IMR-90 (cell line): Measurements from ENCODE around the gene CCDC167. TPM values are rescaled to one million over a fixed set of nuclear protein-coding genes. Genes with fewer than 3 reads are reported as not detected.

Source experiments
- ATAC-seq: fragments of 200-7000 bp; cut with Tn5 transposase; 2 replicates; pipeline ENCODE4 v1.9.1; 2020; ENCODE audit warnings: low read depth, mild to moderate bottlenecking, moderate library complexity
- Bru-seq: library from RNA; stranded (reverse); fragments of 400-500 nt; gene quantifications from one replicate; lab custom pipeline; 2021; lab: Mats Ljungman, UMichigan
- BruChase-seq, 2 experiments: library from RNA; stranded (reverse); fragments of 400-500 nt; gene quantifications; one replicate each; lab custom pipeline; 2021; lab: Mats Ljungman, UMichigan
- BruUV-seq: library from RNA; stranded (reverse); fragments of 400-500 nt; replicated peaks from 2 replicates; lab custom pipeline; 2021; lab: Mats Ljungman, UMichigan
- CTCF ChIA-PET: fragments of 300-600 bp; formaldehyde crosslinking; extraction: SDS; loops from one replicate; lab custom pipeline; 2021; ENCODE audit warnings: antibody characterized with exemption; lab: Yijun Ruan, JAX
- POLR2A ChIA-PET: fragments of 300-600 bp; sonication (Branson Sonifier 250); formaldehyde crosslinking; loops from one replicate; lab custom pipeline; 2022; ENCODE audit warnings: antibody characterized with exemption; ENCODE audit not compliant: unreplicated experiment; lab: Charles Lee
- DNase-seq: peaks from one replicate; pipeline ENCODE4 v3.0.0; 2013
- H2AFZ ChIP-seq: replicated peaks from 2 replicates; pipeline ENCODE3; 2013; ENCODE audit warnings: low read length, mild to moderate bottlenecking; ENCODE audit not compliant: poor library complexity
- H2AK5ac ChIP-seq: 2 replicates; pipeline ENCODE4 v1.6.1; 2013; ENCODE audit warnings: low read depth, low read length, inconsistent platforms
- H2AK9ac ChIP-seq: replicated peaks from 2 replicates; pipeline ENCODE3; 2013; ENCODE audit warnings: mild to moderate bottlenecking, low read depth, low read length, moderate library complexity; ENCODE audit not compliant: poor library complexity
- H2BK120ac ChIP-seq: 2 replicates; pipeline ENCODE4 v1.6.1; 2013; ENCODE audit warnings: low read depth, low read length, inconsistent platforms
- H2BK15ac ChIP-seq: 3 replicates; pipeline ENCODE4 v1.6.1; 2013; ENCODE audit warnings: low read depth, low read length, inconsistent platforms
- H2BK20ac ChIP-seq: 2 replicates; pipeline ENCODE4 v1.6.1; 2013; ENCODE audit warnings: low read depth, mild to moderate bottlenecking, inconsistent platforms, low read length, moderate library complexity
- H2BK5ac ChIP-seq: 2 replicates; pipeline ENCODE4 v1.6.1; 2013; ENCODE audit warnings: mild to moderate bottlenecking, low read depth, low read length, inconsistent platforms; ENCODE audit not compliant: poor library complexity, severe bottlenecking
- H3K14ac ChIP-seq: replicated peaks from 2 replicates; pipeline ENCODE4 v1.6.1; 2013; ENCODE audit warnings: low read depth, low read length, inconsistent platforms
- H3K18ac ChIP-seq: 2 replicates; pipeline ENCODE4 v1.6.1; 2013; ENCODE audit warnings: low read depth, low read length, control low read depth
- H3K23ac ChIP-seq: 2 replicates; pipeline ENCODE4 v1.6.1; 2013; ENCODE audit warnings: low read depth, low read length, inconsistent platforms
- H3K27ac ChIP-seq: 2 replicates; pipeline ENCODE4 v1.5.1; 2013; ENCODE audit warnings: mild to moderate bottlenecking, control low read depth, low read length; ENCODE audit not compliant: insufficient read depth
- H3K27me3 ChIP-seq: 2 replicates; pipeline ENCODE4 v1.6.1; 2013; ENCODE audit warnings: low read length; ENCODE audit not compliant: control insufficient read depth, insufficient read depth
- H3K36me3 ChIP-seq: 2 replicates; pipeline ENCODE4 v1.6.1; 2013; ENCODE audit warnings: low read length, mixed read lengths; ENCODE audit not compliant: control insufficient read depth, insufficient read depth
- H3K4ac ChIP-seq: 2 replicates; pipeline ENCODE4 v1.6.1; 2013; ENCODE audit warnings: low read depth, low read length, inconsistent platforms
- H3K4me1 ChIP-seq: 2 replicates; pipeline ENCODE4 v1.6.1; 2013; ENCODE audit warnings: low read length, mixed read lengths; ENCODE audit not compliant: control insufficient read depth, insufficient read depth
- H3K4me2 ChIP-seq: 2 replicates; pipeline ENCODE4 v1.6.1; 2013; ENCODE audit warnings: low read depth, mild to moderate bottlenecking, control low read depth, low read length, moderate library complexity
- H3K4me3 ChIP-seq: 2 replicates; pipeline ENCODE4 v1.5.1; 2013; ENCODE audit warnings: low read depth, mild to moderate bottlenecking, control low read depth, low read length, moderate library complexity; ENCODE audit not compliant: insufficient read depth
- H3K56ac ChIP-seq: 2 replicates; pipeline ENCODE4 v1.6.1; 2013; ENCODE audit warnings: low read length, inconsistent platforms; ENCODE audit not compliant: insufficient read depth; ENCODE audit errors: extremely low read depth
- H3K79me1 ChIP-seq, 2 experiments: 2 replicates each; pipeline ENCODE4 v1.6.1; 2013; ENCODE audit warnings: low read length in 2 of 2, inconsistent platforms in 1 of 2, low read depth in 1 of 2
- H3K9ac ChIP-seq: 2 replicates; pipeline ENCODE4 v1.6.1; 2013; ENCODE audit warnings: low read depth, low read length, control low read depth
- H3K9me1 ChIP-seq: 2 replicates; pipeline ENCODE4 v1.6.1; 2013; ENCODE audit warnings: low read length, inconsistent platforms; ENCODE audit not compliant: insufficient read depth
- H3K9me3 ChIP-seq: 2 replicates; pipeline ENCODE4 v1.6.1; 2013; ENCODE audit warnings: low read length; ENCODE audit not compliant: control insufficient read depth, insufficient read depth
- H4K20me1 ChIP-seq: 2 replicates; pipeline ENCODE4 v1.6.1; 2013; ENCODE audit warnings: low read length, inconsistent platforms; ENCODE audit not compliant: insufficient read depth
- H4K5ac ChIP-seq: 2 replicates; pipeline ENCODE4 v1.6.1; 2013; ENCODE audit warnings: mild to moderate bottlenecking, low read depth, low read length, control low read depth
- H4K8ac ChIP-seq, 2 experiments: 2 replicates each; pipeline ENCODE4 v1.6.1; 2013; ENCODE audit warnings: low read depth in 2 of 2, low read length in 2 of 2, control low read depth in 1 of 2, inconsistent platforms in 1 of 2
- H4K91ac ChIP-seq: 2 replicates; pipeline ENCODE4 v1.6.1; 2013; ENCODE audit warnings: low read depth, low read length, inconsistent platforms; ENCODE audit not compliant: insufficient read depth
- BHLHE40 ChIP-seq: fragments of 150-350 bp; IDR thresholded peaks from 2 replicates; pipeline ENCODE4 v1.6.1; 2016; ENCODE audit warnings: mild to moderate bottlenecking, low read depth, low read length
- CEBPB ChIP-seq: IDR thresholded peaks from 2 replicates; pipeline ENCODE4 v1.6.1; 2012; ENCODE audit warnings: low read depth, low read length, improper control_type of control experiment
- FOS ChIP-seq: fragments of 150-350 bp; IDR thresholded peaks from 2 replicates; pipeline ENCODE4 v1.6.1; 2016; ENCODE audit warnings: low read depth, low read length
- MAZ ChIP-seq: IDR thresholded peaks from 2 replicates; pipeline ENCODE4 v1.6.1; 2012; ENCODE audit warnings: low read depth, mild to moderate bottlenecking, low read length, improper control_type of control experiment, moderate library complexity, borderline replicate concordance
- NFE2L2 ChIP-seq: fragments of 150-350 bp; IDR thresholded peaks from 2 replicates; pipeline ENCODE4 v1.6.1; 2016; ENCODE audit warnings: low read depth, mild to moderate bottlenecking, low read length
- POLR2A ChIP-seq: IDR thresholded peaks from 2 replicates; pipeline ENCODE4 v1.6.1; 2012; ENCODE audit warnings: mild to moderate bottlenecking, low read depth, low read length
- RCOR1 ChIP-seq: IDR thresholded peaks from 2 replicates; pipeline ENCODE4 v1.6.1; 2012; ENCODE audit warnings: mild to moderate bottlenecking, low read length, improper control_type of control experiment; ENCODE audit not compliant: insufficient replicate concordance
- WGBS, 2 experiments: methylation state at CpG; one replicate each; pipeline versions ENCODE4 v1.1.5 to v1.1.7; 2013; ENCODE audit warnings: missing lambda C conversion rate in 2 of 2; ENCODE audit not compliant: insufficient read length in 1 of 2; ENCODE audit errors: extremely low coverage in 2 of 2; 5-methylcytosine and 5-hydroxymethylcytosine counted together
- dilution Hi-C: fragments of 300-500 bp; cut with HindIII; formaldehyde crosslinking; loops from one replicate; pipeline ENCODE4 v1.14.3; 2018; ENCODE audit warnings: low sequenced_read_pairs; ENCODE audit not compliant: unreplicated experiment
- in situ Hi-C: fragments of 300-500 bp; cut with MboI; formaldehyde crosslinking; loops from 3 replicates; pipeline ENCODE4 v1.14.3; 2019; ENCODE audit warnings: low sequenced_read_pairs, inconsistent platforms, mixed read lengths
- intact Hi-C: fragments of 100-400 bp; cut with micrococcal nuclease; formaldehyde crosslinking; loops from 2 replicates; pipeline ENCODE4 v1.10.0; 2022
- long read RNA-seq: library from polyadenylated mRNA; unstranded; transcript quantifications from one replicate; pipeline ENCODE4 v2.0.0, GENCODE V29; 2021; ENCODE audit not compliant: unreplicated experiment
- polyA plus RNA-seq, 3 experiments: library from polyadenylated mRNA; depleted of rRNA; stranded (reverse); fragments of >200 nt; gene quantifications; 2 replicates each; pipeline ENCODE4 v1.2.3, GENCODE V29; 2012; ENCODE audit warnings: low replicate concordance in 1 of 3
- total RNA-seq: library from RNA; depleted of rRNA; stranded (reverse); fragments of >200 nt; gene quantifications from 2 replicates; pipeline ENCODE4 v1.2.3, GENCODE V29; 2012; rRNA removed
- TF ChIP-seq, protein P1 (sequence below): conservative IDR thresholded peaks from 2 replicates; pipeline ENCODE4 v1.5.1; 2012; ENCODE audit warnings: mild to moderate bottlenecking, low read depth, low read length, improper control_type of control experiment
- TF ChIP-seq, protein P2 (sequence below): fragments of 150-350 bp; IDR thresholded peaks from 2 replicates; pipeline ENCODE4 v1.6.1; 2017; ENCODE audit warnings: mild to moderate bottlenecking, antibody characterized with exemption, low read length, low read depth
- TF ChIP-seq, protein P3 (sequence below): fragments of 150-350 bp; IDR thresholded peaks from 2 replicates; pipeline ENCODE4 v1.6.1; 2016; ENCODE audit warnings: low read depth, mild to moderate bottlenecking, low read length, moderate library complexity, borderline replicate concordance

CCDC167 gene
- total RNA-seq = 35.8 and 59.4 TPM in 2 replicates
- polyA plus RNA-seq (2012; rRNA removed) = 78.2 and 96.8 TPM in 2 replicates
- polyA plus RNA-seq (2012; cell fraction: cytosol; rRNA removed) = 69.5 and 225 TPM in 2 replicates
- 17.6 and 35.1 TPM in 2 replicates for polyA plus RNA-seq (2012; cell fraction: nucleus; rRNA removed; ENCODE audit: low replicate concordance)
- Bru-seq, nascent RNA = percentile 47 among the genes with signal in this experiment
- percentile 42 among the genes with signal in this experiment for BruChase-seq, experiment 1, labeled RNA remaining after a 6-hour chase
- percentile 37 among the genes with signal in this experiment for BruChase-seq, experiment 2, labeled RNA remaining after a 2-hour chase
- long read RNA-seq, transcript CCDC167-201 (4 exons, 619 nt) = major isoform, 15 of 17 reads
- long read RNA-seq, partial matches to known transcripts = 2 of 17 reads
- long read RNA-seq, other reads (novel, unspliced or antisense) = 0 of 17 reads

DNA sequence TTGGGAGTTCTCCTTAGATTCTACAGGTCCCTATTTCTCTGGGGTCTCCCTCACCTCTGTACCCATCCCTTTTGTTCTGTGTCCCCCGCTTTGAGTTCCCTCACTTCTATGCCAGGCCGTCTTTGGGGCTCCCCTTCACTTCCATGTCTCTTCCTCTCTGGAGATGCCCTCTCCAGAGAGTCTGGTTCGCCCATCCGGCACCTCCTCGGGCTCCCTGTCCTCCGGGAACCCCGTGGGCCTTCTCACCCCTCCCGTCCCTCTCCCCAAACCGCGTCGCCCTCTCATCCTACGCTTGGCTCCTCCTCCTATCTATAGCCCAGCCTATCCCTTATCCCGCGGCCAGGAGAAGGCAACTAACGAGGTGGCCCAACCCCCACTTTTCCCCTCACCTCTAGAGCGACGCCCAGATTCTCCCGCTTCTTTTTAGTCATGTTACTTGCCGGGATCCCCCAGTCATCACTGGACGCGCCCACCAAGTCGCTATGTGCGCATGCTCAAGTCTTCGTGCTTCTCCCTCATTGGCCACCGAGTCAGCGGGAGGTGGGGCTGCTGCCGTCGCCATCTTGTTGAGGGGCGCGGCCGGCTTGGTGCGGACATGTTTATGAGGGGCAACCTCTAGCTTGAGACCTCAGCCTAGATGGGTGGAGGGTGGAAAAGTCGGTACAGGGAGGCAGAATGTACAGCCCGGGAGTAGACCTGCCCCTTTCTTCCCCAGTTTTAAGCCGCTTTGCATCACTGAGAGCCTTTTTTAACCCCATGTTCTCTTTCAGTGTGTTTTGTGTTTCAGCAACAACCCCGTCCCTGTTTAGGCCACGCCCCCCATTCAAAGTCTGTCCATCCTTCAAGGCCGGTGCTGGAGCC lies at the start of gene CCDC167:
Gene CCDC167, minus strand, starts transcription at position 461 of the 861 bp plus-strand sequence. Its CDS starts 30 bp downstream, at position 431.
- H2BK20ac ChIP-seq = peak within 1 kb of the TSS; percentile 93
- peak within 1 kb of the TSS; percentile 75 for H3K9ac ChIP-seq
- H3K4me2 ChIP-seq = peak within 1 kb of the TSS; percentile 78
- in situ Hi-C loops (no loop called here), intact Hi-C loops (loop anchor here (10.0 kb wide), 1 partner anchor 505 kb away; no protein-coding TSS in a partner anchor), dilution Hi-C loops (no loop called here)
- peak; percentile 99 for ATAC-seq
- H3K56ac ChIP-seq = peak within 1 kb of the TSS; percentile 73
- H3K27ac ChIP-seq = peak within 1 kb of the TSS; percentile 59
- BruUV-seq = no TSS peak
- no peak within 1 kb of the TSS for H2AK5ac ChIP-seq
- H3K79me1 ChIP-seq = peaks cover 7 to 20% of the 10 kb centered on the region in 2 experiments; a peak in 3 of 4 replicates
- H4K20me1 ChIP-seq = no peaks in the 10 kb centered on the region
- CTCF ChIA-PET = interaction anchor here (0.7 kb wide), 1 partner anchor 8 kb away, joined by 4 read pairs; no protein-coding TSS in a partner anchor
- peak within 1 kb of the TSS; percentile 84 for H4K91ac ChIP-seq
- peak within 1 kb of the TSS; percentile 52 for H2BK5ac ChIP-seq
- H4K8ac ChIP-seq = peak within 1 kb of the TSS; percentile 83 to 99
- H3K9me3 ChIP-seq = no peaks in the 10 kb centered on the region
- H3K4me1 ChIP-seq = no peaks in the 10 kb centered on the region
- no peaks in the 10 kb centered on the region for H3K36me3 ChIP-seq
- peak within 1 kb of the TSS; percentile 85 for H3K4ac ChIP-seq
- H3K23ac ChIP-seq = peak within 1 kb of the TSS; percentile 80
- peak; percentile 96 for DNase-seq
- H2AK9ac ChIP-seq = peak within 1 kb of the TSS; percentile 66
- H3K14ac ChIP-seq = peak within 1 kb of the TSS; percentile 92
- 2% methylated on average over 19 of the region's 38 CpGs; no CpG with 5 or more reads in 1 of the 2 experiments for WGBS, 2 experiments
- POLR2A ChIA-PET = no interaction called here
- H2AFZ ChIP-seq = peak within 1 kb of the TSS; percentile 99
- peak within 1 kb of the TSS; percentile 89 for H2BK120ac ChIP-seq
- H3K4me3 ChIP-seq = peak within 1 kb of the TSS; percentile 75
- H2BK15ac ChIP-seq = peak within 1 kb of the TSS; percentile 96; the same call in 2 of the 3 replicates
- 0 out of 2 replicates have a peak within 1 kb of the TSS, but pooled peaks have one; percentile 34 for H4K5ac ChIP-seq
- H3K27me3 ChIP-seq = peaks cover 15% of the 10 kb centered on the region
- H3K9me1 ChIP-seq = peaks cover 6% of the 10 kb centered on the region
- H3K18ac ChIP-seq = no peak within 1 kb of the TSS
- TF ChIP-seq MAZ = 0 out of 2 replicates have a peak, but pooled peaks have one; percentile 26
- TF ChIP-seq, protein P1, sequence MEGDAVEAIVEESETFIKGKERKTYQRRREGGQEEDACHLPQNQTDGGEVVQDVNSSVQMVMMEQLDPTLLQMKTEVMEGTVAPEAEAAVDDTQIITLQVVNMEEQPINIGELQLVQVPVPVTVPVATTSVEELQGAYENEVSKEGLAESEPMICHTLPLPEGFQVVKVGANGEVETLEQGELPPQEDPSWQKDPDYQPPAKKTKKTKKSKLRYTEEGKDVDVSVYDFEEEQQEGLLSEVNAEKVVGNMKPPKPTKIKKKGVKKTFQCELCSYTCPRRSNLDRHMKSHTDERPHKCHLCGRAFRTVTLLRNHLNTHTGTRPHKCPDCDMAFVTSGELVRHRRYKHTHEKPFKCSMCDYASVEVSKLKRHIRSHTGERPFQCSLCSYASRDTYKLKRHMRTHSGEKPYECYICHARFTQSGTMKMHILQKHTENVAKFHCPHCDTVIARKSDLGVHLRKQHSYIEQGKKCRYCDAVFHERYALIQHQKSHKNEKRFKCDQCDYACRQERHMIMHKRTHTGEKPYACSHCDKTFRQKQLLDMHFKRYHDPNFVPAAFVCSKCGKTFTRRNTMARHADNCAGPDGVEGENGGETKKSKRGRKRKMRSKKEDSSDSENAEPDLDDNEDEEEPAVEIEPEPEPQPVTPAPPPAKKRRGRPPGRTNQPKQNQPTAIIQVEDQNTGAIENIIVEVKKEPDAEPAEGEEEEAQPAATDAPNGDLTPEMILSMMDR = no peak
- no peak for TF ChIP-seq CEBPB
- no peak for TF ChIP-seq BHLHE40
- TF ChIP-seq, protein P2, sequence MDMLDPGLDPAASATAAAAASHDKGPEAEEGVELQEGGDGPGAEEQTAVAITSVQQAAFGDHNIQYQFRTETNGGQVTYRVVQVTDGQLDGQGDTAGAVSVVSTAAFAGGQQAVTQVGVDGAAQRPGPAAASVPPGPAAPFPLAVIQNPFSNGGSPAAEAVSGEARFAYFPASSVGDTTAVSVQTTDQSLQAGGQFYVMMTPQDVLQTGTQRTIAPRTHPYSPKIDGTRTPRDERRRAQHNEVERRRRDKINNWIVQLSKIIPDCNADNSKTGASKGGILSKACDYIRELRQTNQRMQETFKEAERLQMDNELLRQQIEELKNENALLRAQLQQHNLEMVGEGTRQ = peak; percentile 43; the same call in 1 of the 2 replicates
- peak; percentile 47; the same call in 1 of the 2 replicates for TF ChIP-seq POLR2A
- TF ChIP-seq FOS = no peak
- TF ChIP-seq NFE2L2 = no peak
- TF ChIP-seq, protein P3, sequence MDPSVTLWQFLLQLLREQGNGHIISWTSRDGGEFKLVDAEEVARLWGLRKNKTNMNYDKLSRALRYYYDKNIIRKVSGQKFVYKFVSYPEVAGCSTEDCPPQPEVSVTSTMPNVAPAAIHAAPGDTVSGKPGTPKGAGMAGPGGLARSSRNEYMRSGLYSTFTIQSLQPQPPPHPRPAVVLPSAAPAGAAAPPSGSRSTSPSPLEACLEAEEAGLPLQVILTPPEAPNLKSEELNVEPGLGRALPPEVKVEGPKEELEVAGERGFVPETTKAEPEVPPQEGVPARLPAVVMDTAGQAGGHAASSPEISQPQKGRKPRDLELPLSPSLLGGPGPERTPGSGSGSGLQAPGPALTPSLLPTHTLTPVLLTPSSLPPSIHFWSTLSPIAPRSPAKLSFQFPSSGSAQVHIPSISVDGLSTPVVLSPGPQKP = no peak
- TF ChIP-seq RCOR1 = no peak
